CD4-positive, alpha-beta T cell treated with Interleukin-2 at 100 ng/mL for 4 hours (primary cell): ENCODE measurements around the gene SEMA5B.

ENCODE experiments used
- DNase-seq: peaks from one replicate; pipeline ENCODE4 v3.0.0-alpha.2; 2020; ENCODE audit warnings: low spot score

Gene SEMA5B

GRCh38 chr3:122892118-122892960 lies 135.2 kb downstream of the SEMA5B start:
- DNase-seq: no peak

- no peak for DNase-seq
Measured at GRCh38 chr3:122890720-122891220, 136.8 kb downstream of the SEMA5B start.

GRCh38 chr3:122890077-122890719 lies 137.4 kb downstream of the SEMA5B start:
- DNase-seq: no peak

- DNase-seq: no peak
Measured at GRCh38 chr3:122886946-122887345, 140.6 kb downstream of the SEMA5B start.

- no peak for DNase-seq
Measured at GRCh38 chr3:122886251-122886650, 141.3 kb downstream of the SEMA5B start.

- DNase-seq: no peak
Measured at GRCh38 chr3:122882361-122882947, 145.1 kb downstream of the SEMA5B start.

- no peak for DNase-seq
Measured at GRCh38 chr3:122880624-122881023, 146.9 kb downstream of the SEMA5B start.

- DNase-seq: no peak
Measured at GRCh38 chr3:122880173-122880572, 147.4 kb downstream of the SEMA5B start.

GRCh38 chr3:122875547-122876127 lies 151.9 kb downstream of the SEMA5B start:
- no peak for DNase-seq

- no peak for DNase-seq
Measured at GRCh38 chr3:122873741-122874515, 153.6 kb downstream of the SEMA5B start.

- DNase-seq: no peak
Measured at GRCh38 chr3:122868322-122868721, 159.2 kb downstream of the SEMA5B start.

GRCh38 chr3:122864498-122864897 lies 163.1 kb downstream of the SEMA5B start:
- DNase-seq: no peak

GRCh38 chr3:122862381-122862780 lies 165.2 kb downstream of the SEMA5B start:
- DNase-seq: no peak
